ENCODE results near the gene RRP7A.
"Not testable (repeated sequence)": the region's sequence is repeated elsewhere in the genome, so short reads cannot be mapped to it uniquely, and the experiment has no call there.

The RRP7A gene

DNA sequence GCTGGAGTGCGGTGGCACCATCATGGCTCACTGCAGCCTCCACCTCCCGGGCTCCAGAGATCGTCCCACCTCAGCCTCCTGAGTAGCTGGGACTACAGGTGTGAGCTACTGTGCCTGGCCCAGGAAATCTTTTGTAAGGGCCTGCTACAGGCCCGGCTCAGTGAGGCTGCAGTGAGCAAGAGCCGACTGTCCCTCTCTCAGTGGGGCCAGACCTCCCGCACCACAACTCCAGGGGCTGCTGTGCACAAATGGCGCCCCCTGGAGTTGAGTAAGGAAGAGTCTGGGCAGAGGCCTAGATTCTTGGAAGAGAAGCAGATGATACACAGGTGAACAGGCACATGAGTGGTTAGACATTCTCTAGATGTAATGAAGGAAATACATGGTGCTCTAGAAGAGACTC is 41.2 kb upstream of the RRP7A start:
- peak; percentile 26 to 38 for DNase-seq (ENCODE audit: low read depth in 2 of 2)
- H3K4me3 ChIP-seq (replicated peaks in 1 of 2; ENCODE audit: low read depth in 2 of 2, low read length in 2 of 2) = no peak overlapping the region
- peak; percentile 57 for TF ChIP-seq CTCF (IDR thresholded peaks at IDR 0.05; ENCODE audit: low read depth, low read length)

GRCh38 chr22:42560381-42560780 is 40.8 kb upstream of the RRP7A start:
- H3K4me3 ChIP-seq (replicated peaks in 1 of 2; ENCODE audit: low read depth in 2 of 2, low read length in 2 of 2) = no peak overlapping the region
- no peak for DNase-seq (ENCODE audit: low read depth in 2 of 2)
- no peak for TF ChIP-seq CTCF (IDR thresholded peaks at IDR 0.05; ENCODE audit: low read depth, low read length)

- TF ChIP-seq CTCF (IDR thresholded peaks at IDR 0.05; ENCODE audit: low read depth, low read length) = no peak
- DNase-seq (ENCODE audit: low read depth in 2 of 2) = peak; percentile 65 to 90
These were observed 34.1 kb upstream of the RRP7A start, which contains the start of gene SERHL2 for GRCh38 chr22:42553475-42554361. TSS of gene SERHL2 (plus strand) at chr22:42553956. CDS start at chr22:42554021, 65 bp downstream.

GRCh38 chr22:42552294-42552647 is 32.7 kb upstream of the RRP7A start:
- H3K4me3 ChIP-seq (replicated peaks in 1 of 2; ENCODE audit: low read depth in 2 of 2, low read length in 2 of 2) = not testable (repeated sequence)

More at GRCh38 chr22:42553475-42554361, 34.1 kb upstream of the RRP7A start, which contains the start of gene SERHL2:
- peak within 1 kb of the TSS; percentile 61 to 70 for H3K4me3 ChIP-seq (replicated peaks in 1 of 2; ENCODE audit: low read depth in 2 of 2, low read length in 2 of 2)

GRCh38 chr22:42549331-42550060 is 29.9 kb upstream of the RRP7A start:
- H3K4me3 ChIP-seq (replicated peaks in 1 of 2; ENCODE audit: low read depth in 2 of 2, low read length in 2 of 2) = no peak overlapping the region
- no peak for TF ChIP-seq CTCF (IDR thresholded peaks at IDR 0.05; ENCODE audit: low read depth, low read length)
- no peak for DNase-seq (ENCODE audit: low read depth in 2 of 2)

More at GRCh38 chr22:42552294-42552647, 32.7 kb upstream of the RRP7A start:
- DNase-seq (ENCODE audit: low read depth in 2 of 2) = not testable (repeated sequence)

GRCh38 chr22:42548597-42549330 is 29.2 kb upstream of the RRP7A start:
- no peak for DNase-seq (ENCODE audit: low read depth in 2 of 2)
- no peak for TF ChIP-seq CTCF (IDR thresholded peaks at IDR 0.05; ENCODE audit: low read depth, low read length)
- no peak overlapping the region for H3K4me3 ChIP-seq (replicated peaks in 1 of 2; ENCODE audit: low read depth in 2 of 2, low read length in 2 of 2)

- DNase-seq (ENCODE audit: low read depth in 2 of 2); H3K4me3 ChIP-seq (replicated peaks in 1 of 2; ENCODE audit: low read depth in 2 of 2, low read length in 2 of 2): not testable (repeated sequence)
These were observed 28.5 kb upstream of the RRP7A start for GRCh38 chr22:42548126-42548525.

Measured in cardiac fibroblast (primary cell).